Glutamatergic neuron (in vitro differentiated cells): ENCODE measurements around the gene CFLAR. TPM values are rescaled to one million over a fixed set of nuclear protein-coding genes. Genes with fewer than 3 reads are reported as not detected.
"Not testable (repeated sequence)": the region's sequence is repeated elsewhere in the genome, so short reads cannot be mapped to it uniquely, and the experiment has no call there.

Source experiments
- DNase-seq: peaks from one replicate; pipeline ENCODE4 v3.0.0; 2022
- H3K27ac Mint-ChIP-seq: one replicate; pipeline ENCODE4 v1.8.0; 2020; ENCODE audit warnings: mild to moderate bottlenecking, mixed read lengths, inconsistent platforms; ENCODE audit not compliant: unreplicated experiment
- H3K27me3 Mint-ChIP-seq: one replicate; pipeline ENCODE4 v1.8.0; 2020; ENCODE audit warnings: mild to moderate bottlenecking, moderate library complexity, mixed read lengths, inconsistent platforms; ENCODE audit not compliant: unreplicated experiment
- H3K36me3 Mint-ChIP-seq: one replicate; pipeline ENCODE4 v1.8.0; 2020; ENCODE audit warnings: mild to moderate bottlenecking, mixed read lengths, inconsistent platforms; ENCODE audit not compliant: unreplicated experiment
- H3K4me1 Mint-ChIP-seq: one replicate; pipeline ENCODE4 v1.8.0; 2020; ENCODE audit warnings: mild to moderate bottlenecking, low read depth, mixed read lengths, inconsistent platforms; ENCODE audit not compliant: unreplicated experiment
- H3K4me3 Mint-ChIP-seq: one replicate; pipeline ENCODE4 v1.8.0; 2020; ENCODE audit warnings: mild to moderate bottlenecking, mixed read lengths, inconsistent platforms; ENCODE audit not compliant: unreplicated experiment
- H3K9me3 Mint-ChIP-seq: one replicate; pipeline ENCODE4 v1.8.0; 2020; ENCODE audit warnings: mild to moderate bottlenecking, moderate library complexity, mixed read lengths, inconsistent platforms; ENCODE audit not compliant: unreplicated experiment
- total RNA-seq: library from RNA; stranded (reverse); fragmentation: NEBNext Ultra II Directional; extraction: Animal tissue kit (Norgen Biotek cat#: 25700); gene quantifications from one replicate; pipeline ENCODE4 v1.2.1, GENCODE V29; 2021; ENCODE audit not compliant: unreplicated experiment
- TF ChIP-seq, protein P1 (sequence below): fragments of 200-600 bp; sonication (generic); IDR thresholded peaks from one replicate; pipeline ENCODE4 v1.5.0; 2021; ENCODE audit not compliant: partially characterized antibody, unreplicated experiment

Gene CFLAR
- total RNA-seq, 1 donor from 2014 or later: 88.0 TPM

DNA sequence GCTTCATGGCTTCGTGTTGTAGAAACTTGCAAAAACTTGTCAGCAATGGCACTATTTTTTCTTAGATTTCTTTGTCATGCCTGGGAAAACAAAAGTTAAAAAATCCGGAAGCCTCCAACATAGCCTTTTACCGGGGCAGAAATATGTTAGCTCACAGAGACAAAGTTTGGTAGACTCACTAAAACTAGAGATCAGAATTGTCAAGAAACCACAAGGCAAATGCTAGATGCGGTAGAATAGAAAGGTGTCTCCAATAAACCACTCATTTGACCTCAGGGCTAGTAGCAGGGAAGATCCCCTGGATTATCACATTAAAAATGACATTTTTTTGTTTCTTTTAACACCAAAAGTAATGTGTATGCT is 67.4 kb downstream of the CFLAR start:
- H3K27ac Mint-ChIP-seq: no peak overlapping the region
- no peaks in the 10 kb centered on the region for H3K27me3 Mint-ChIP-seq
- no peak overlapping the region for H3K4me3 Mint-ChIP-seq
- H3K36me3 Mint-ChIP-seq: no peaks in the 10 kb centered on the region
- no peaks in the 10 kb centered on the region for H3K4me1 Mint-ChIP-seq
- TF ChIP-seq, protein P1, sequence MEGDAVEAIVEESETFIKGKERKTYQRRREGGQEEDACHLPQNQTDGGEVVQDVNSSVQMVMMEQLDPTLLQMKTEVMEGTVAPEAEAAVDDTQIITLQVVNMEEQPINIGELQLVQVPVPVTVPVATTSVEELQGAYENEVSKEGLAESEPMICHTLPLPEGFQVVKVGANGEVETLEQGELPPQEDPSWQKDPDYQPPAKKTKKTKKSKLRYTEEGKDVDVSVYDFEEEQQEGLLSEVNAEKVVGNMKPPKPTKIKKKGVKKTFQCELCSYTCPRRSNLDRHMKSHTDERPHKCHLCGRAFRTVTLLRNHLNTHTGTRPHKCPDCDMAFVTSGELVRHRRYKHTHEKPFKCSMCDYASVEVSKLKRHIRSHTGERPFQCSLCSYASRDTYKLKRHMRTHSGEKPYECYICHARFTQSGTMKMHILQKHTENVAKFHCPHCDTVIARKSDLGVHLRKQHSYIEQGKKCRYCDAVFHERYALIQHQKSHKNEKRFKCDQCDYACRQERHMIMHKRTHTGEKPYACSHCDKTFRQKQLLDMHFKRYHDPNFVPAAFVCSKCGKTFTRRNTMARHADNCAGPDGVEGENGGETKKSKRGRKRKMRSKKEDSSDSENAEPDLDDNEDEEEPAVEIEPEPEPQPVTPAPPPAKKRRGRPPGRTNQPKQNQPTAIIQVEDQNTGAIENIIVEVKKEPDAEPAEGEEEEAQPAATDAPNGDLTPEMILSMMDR: no peak
- DNase-seq: no peak
- H3K9me3 Mint-ChIP-seq: peaks cover 3% of the 10 kb centered on the region

DNA sequence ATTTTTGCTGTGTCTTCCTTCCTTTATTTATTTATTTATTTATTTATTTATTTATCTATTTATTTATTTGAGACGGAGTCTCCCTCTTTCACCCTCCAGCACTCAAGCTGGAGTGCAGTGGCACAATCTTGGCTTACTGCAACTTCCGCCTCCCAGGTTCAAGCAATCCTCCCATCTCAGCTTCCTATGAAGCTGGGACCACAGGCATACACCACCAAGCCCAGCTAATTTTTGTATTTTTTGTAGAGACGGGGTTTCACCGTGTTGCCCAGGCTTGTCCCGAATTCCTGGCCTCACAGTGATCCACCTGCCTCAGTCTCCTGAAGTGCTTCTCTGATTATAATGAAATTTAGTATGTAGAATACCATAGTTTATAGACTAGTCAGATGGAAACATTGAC is 67.9 kb downstream of the CFLAR start:
- H3K27ac Mint-ChIP-seq, H3K27me3 Mint-ChIP-seq, H3K4me3 Mint-ChIP-seq, H3K4me1 Mint-ChIP-seq, H3K36me3 Mint-ChIP-seq, DNase-seq, H3K9me3 Mint-ChIP-seq: not testable (repeated sequence)

DNA sequence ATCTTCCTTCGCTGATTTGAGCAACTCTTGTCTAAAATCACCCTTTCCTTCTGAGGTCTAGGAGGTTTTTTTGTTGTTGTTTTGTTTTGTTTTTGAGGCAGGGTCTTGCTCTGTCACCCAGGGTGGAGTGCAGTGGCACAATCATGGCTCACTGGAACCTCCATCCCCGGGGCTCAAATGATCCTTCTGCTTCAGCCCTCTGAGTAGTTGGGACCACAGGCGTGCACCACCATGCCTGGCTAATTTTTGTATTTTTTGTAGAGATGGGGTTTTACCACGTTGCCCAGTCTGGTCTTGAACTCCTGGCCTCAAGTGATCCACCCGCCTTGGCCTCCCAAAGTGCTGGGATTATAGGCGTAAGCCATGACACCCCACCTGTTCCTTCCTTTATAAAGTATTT is 68.3 kb downstream of the CFLAR start:
- not testable (repeated sequence) for H3K27ac Mint-ChIP-seq, H3K36me3 Mint-ChIP-seq, H3K27me3 Mint-ChIP-seq, H3K9me3 Mint-ChIP-seq, H3K4me3 Mint-ChIP-seq, H3K4me1 Mint-ChIP-seq, DNase-seq

DNA sequence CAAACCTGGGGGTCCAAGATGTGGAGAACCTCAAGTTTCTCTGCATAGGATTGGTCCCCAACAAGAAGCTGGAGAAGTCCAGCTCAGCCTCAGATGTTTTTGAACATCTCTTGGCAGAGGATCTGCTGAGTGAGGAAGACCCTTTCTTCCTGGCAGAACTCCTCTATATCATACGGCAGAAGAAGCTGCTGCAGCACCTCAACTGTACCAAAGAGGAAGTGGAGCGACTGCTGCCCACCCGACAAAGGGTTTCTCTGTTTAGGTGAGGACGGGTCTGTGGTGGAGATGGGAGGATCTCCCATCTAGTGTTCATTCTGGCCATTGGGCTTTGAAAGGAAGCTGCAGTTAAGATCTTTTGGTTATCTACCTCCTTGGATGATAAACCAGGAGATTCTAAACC is 69.9 kb downstream of the CFLAR start:
- Mint-ChIP-seq H3K4me1 (no peaks in the 10 kb centered on the region), H3K36me3 (no peaks in the 10 kb centered on the region), H3K4me3 (no peak overlapping the region), H3K27ac (no peak overlapping the region), H3K9me3 (peaks cover 2% of the 10 kb centered on the region), H3K27me3 (peaks cover 2% of the 10 kb centered on the region)
- TF ChIP-seq, protein P1: no peak
- DNase-seq: no peak

DNA sequence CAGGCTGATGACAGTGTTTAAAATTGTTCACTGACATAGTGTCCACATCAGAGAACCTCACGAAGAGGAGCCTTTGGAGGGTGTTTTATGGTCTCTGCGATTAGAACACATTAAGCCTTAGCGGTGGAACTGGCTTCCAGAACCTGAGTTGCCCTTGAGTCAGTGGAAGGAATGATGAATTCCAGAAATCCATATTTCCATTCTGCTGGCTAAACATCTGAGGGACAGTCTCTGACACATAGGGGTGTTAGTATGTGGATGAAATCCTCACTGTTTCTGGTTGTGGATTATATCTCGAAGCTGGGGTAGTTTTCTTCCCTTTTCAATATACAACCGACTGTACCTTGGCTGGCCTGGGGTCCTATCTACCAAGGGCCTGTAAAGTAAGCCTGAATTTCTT is 71.0 kb downstream of the CFLAR start:
- Mint-ChIP-seq H3K27ac (no peak overlapping the region), H3K4me1 (no peaks in the 10 kb centered on the region), H3K4me3 (no peak overlapping the region), H3K9me3 (no peaks in the 10 kb centered on the region), H3K27me3 (peaks cover 2% of the 10 kb centered on the region), H3K36me3 (no peaks in the 10 kb centered on the region)
- DNase-seq: no peak
- TF ChIP-seq, protein P1: no peak

DNA sequence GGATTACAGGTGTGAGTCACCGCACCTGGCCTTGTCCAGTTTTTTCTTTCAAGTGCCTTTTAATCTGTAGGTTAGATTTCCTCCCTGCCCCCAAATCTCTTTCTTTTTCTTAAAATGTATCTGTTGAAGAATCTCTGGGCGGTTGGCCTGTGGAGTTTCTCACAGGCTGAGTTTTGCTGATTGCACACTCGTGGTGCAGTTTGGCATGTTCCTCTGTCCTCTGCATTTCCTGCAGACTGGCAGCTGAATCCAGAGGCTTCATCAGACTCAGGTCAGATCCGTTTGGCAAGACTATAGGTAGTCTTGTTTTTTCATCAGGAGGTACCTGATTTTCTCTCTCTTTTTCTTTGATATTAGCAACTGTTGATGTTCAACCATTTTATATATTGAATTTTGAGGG is 72.5 kb downstream of the CFLAR start:
- TF ChIP-seq, protein P1: no peak
- Mint-ChIP-seq H3K9me3 (no peaks in the 10 kb centered on the region), H3K27ac (no peak overlapping the region), H3K36me3 (no peaks in the 10 kb centered on the region), H3K4me1 (no peaks in the 10 kb centered on the region), H3K4me3 (no peak overlapping the region), H3K27me3 (peaks cover 2% of the 10 kb centered on the region)
- DNase-seq: no peak
